OCI-LY7 (cell line): ENCODE measurements around the gene MAN1C1. TPM values are rescaled to one million over a fixed set of nuclear protein-coding genes. Genes with fewer than 3 reads are reported as not detected.

Experiments used
- BruUV-seq: library from RNA; stranded (reverse); fragments of 400-500 nt; replicated peaks from 2 replicates; lab custom pipeline; 2021; lab: Mats Ljungman, UMichigan
- CTCF ChIA-PET: fragments of 300-600 bp; sonication (Branson Sonifier 250); formaldehyde crosslinking; loops from one replicate; lab custom pipeline; 2022; ENCODE audit warnings: antibody characterized with exemption; ENCODE audit not compliant: unreplicated experiment; lab: Charles Lee
- POLR2A ChIA-PET: fragments of 300-600 bp; sonication (Branson Sonifier 250); formaldehyde crosslinking; loops from one replicate; lab custom pipeline; 2022; ENCODE audit warnings: antibody characterized with exemption; lab: Charles Lee
- DNase-seq: peaks from one replicate; pipeline ENCODE4 v3.0.0-alpha.2; 2015; ENCODE audit warnings: low spot score
- H2AFZ ChIP-seq: fragments of 200-600 bp; sonication (generic), shearing (Covaris generic); 2 replicates; pipeline ENCODE4 v1.6.1; 2014; ENCODE audit warnings: mild to moderate bottlenecking, antibody characterized with exemption, low read length, moderate library complexity
- H3K27ac ChIP-seq: fragments of 200-600 bp; sonication (generic); 2 replicates; pipeline ENCODE4 v1.5.1; 2014; ENCODE audit warnings: mixed run types, low read depth, mild to moderate bottlenecking, moderate library complexity, low read length, inconsistent platforms; ENCODE audit not compliant: poor library complexity, severe bottlenecking
- H3K36me3 ChIP-seq: fragments of 200-600 bp; sonication (generic); 2 replicates; pipeline ENCODE4 v1.6.1; 2014; ENCODE audit warnings: mild to moderate bottlenecking, antibody characterized with exemption, low read length, moderate library complexity, mixed read lengths; ENCODE audit not compliant: insufficient read depth
- H3K4me1 ChIP-seq: fragments of 200-600 bp; sonication (generic); 2 replicates; pipeline ENCODE4 v1.5.1; 2014; ENCODE audit warnings: mild to moderate bottlenecking, low read length; ENCODE audit not compliant: insufficient read depth, poor library complexity, severe bottlenecking
- H3K4me2 ChIP-seq: fragments of 200-600 bp; sonication (generic); 2 replicates; pipeline ENCODE4 v1.6.1; 2014; ENCODE audit warnings: mild to moderate bottlenecking, low read length
- H3K4me3 ChIP-seq: fragments of 200-600 bp; sonication (generic); 2 replicates; pipeline ENCODE4 v1.5.1; 2014; ENCODE audit warnings: mild to moderate bottlenecking, low read depth, low read length; ENCODE audit not compliant: poor library complexity, severe bottlenecking
- H3K79me2 ChIP-seq: fragments of 200-600 bp; sonication (generic); 2 replicates; pipeline ENCODE4 v1.6.1; 2016; ENCODE audit warnings: low read depth, mild to moderate bottlenecking, low read length, moderate library complexity, mixed read lengths; ENCODE audit not compliant: insufficient read depth
- H3K9me2 ChIP-seq: fragments of 200-600 bp; sonication (generic); 2 replicates; pipeline ENCODE4 v1.6.1; 2016; ENCODE audit warnings: mild to moderate bottlenecking, low read length, mixed read lengths; ENCODE audit not compliant: insufficient read depth
- H3K9me3 ChIP-seq: fragments of 200-600 bp; sonication (generic); 2 replicates; pipeline ENCODE4 v1.6.1; 2014; ENCODE audit warnings: mild to moderate bottlenecking, mixed run types, low read length, mixed read lengths
- H4K20me1 ChIP-seq: fragments of 200-600 bp; sonication (generic); 2 replicates; pipeline ENCODE4 v1.6.1; 2014; ENCODE audit warnings: mild to moderate bottlenecking, antibody characterized with exemption, low read length, moderate library complexity, mixed read lengths; ENCODE audit not compliant: insufficient read depth
- EZH2phosphoT487 ChIP-seq: fragments of 200-600 bp; sonication (generic); IDR thresholded peaks from 2 replicates; pipeline ENCODE4 v1.6.1; 2018; ENCODE audit warnings: low read depth, borderline replicate concordance, mild to moderate bottlenecking, mixed run types, antibody characterized with exemption, low read length, moderate library complexity, mixed read lengths
- intact Hi-C: fragments of 100-400 bp; cut with micrococcal nuclease; formaldehyde crosslinking; loops from one replicate; pipeline ENCODE4 v1.10.0; 2022; ENCODE audit not compliant: unreplicated experiment
- total RNA-seq, 2 experiments: library from RNA; depleted of rRNA in 1 of 2; stranded (reverse); fragments of >200 nt in 1 of 2; shearing (Covaris generic) in 1 of 2; gene quantifications; 2 replicates each; pipeline ENCODE4 v1.2.3, GENCODE V29; 2014 to 2022
- TF ChIP-seq, protein P1 (sequence below): fragments of 200-600 bp; sonication (generic); conservative IDR thresholded peaks from 2 replicates; pipeline ENCODE4 v1.5.1; 2014; ENCODE audit warnings: mild to moderate bottlenecking, antibody characterized with exemption, low read length, moderate library complexity, mixed read lengths

The MAN1C1 gene
- total RNA-seq, 2 experiments from 2014 or later, result 3.0 to 4.9 TPM

DNA sequence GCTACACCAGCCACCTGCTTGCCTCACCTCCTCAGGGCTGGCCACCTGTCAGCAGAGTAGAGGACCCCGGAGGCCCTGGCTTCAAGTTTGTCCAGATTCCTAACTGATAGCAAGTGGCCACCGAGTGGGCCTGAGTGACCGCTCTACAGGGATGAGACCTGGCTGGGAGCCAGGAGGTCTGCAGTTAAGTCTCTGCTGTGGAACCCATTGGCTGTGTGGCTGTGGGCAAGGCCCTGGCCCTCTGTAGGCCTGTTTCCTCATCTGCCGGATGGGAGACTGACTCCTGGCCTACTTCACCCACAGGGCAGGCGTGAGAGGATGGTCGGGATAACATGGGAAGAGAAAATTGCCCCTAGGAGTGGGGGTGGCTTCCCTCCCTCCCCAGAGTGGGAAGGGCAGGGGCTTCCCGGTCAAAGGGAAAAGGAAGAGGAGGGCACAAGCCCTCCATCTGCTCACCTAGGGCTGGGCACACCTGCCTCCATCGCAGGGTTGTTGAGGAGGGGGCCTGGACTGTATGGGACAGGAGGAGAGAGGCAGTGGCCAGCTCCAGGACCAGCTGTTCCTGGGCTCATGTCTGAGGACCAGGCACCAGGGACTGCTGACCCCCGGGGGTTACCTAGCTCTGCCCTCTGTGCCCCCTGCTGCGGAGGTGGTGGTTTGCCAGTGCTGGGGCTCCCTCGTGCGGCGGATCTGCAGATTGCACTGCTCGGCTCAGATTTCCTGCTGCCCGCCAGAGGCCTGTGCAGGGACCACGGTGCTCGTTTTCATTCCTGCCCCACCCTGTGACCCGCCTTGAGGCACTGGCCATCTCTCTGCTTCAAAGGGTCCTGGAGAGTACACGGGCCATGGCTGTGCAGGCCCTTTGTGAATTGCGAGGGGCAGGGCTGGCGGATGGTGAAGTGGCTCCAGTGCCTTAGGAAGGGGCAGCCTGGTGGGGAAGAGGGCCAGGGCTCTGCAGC, 194.0 kb downstream of the MAN1C1 start:
- ChIA-PET CTCF (interaction anchor here (0.6 to 1.7 kb wide), 7 partner anchors 10 to 290 kb away, joined by 3 to 7 read pairs (median 4); partner anchors contain the start of gene SELENON), POLR2A (interaction anchor here (0.5 to 1.4 kb wide), 4 partner anchors 9 to 290 kb away, joined by 3 to 6 read pairs (median 4); partner anchors contain the start of genes MTFR1L and SELENON)
- Histone ChIP-seq H3K27ac (peak overlapping the region; percentile 43), H3K4me2 (peak overlapping the region; percentile 61), H3K9me2 (no peaks in the 10 kb centered on the region), H4K20me1 (no peaks in the 10 kb centered on the region), H3K79me2 (no peaks in the 10 kb centered on the region), H3K4me3 (no peak overlapping the region), H3K36me3 (no peaks in the 10 kb centered on the region), H3K9me3 (no peaks in the 10 kb centered on the region), H2AFZ (peak overlapping the region; percentile 52; the same call in 1 of the 2 replicates), H3K4me1 (peaks cover 21% of the 10 kb centered on the region)
- BruUV-seq, result no TSS peak
- DNase-seq, result peak; percentile 76
- TF ChIP-seq, protein P1, sequence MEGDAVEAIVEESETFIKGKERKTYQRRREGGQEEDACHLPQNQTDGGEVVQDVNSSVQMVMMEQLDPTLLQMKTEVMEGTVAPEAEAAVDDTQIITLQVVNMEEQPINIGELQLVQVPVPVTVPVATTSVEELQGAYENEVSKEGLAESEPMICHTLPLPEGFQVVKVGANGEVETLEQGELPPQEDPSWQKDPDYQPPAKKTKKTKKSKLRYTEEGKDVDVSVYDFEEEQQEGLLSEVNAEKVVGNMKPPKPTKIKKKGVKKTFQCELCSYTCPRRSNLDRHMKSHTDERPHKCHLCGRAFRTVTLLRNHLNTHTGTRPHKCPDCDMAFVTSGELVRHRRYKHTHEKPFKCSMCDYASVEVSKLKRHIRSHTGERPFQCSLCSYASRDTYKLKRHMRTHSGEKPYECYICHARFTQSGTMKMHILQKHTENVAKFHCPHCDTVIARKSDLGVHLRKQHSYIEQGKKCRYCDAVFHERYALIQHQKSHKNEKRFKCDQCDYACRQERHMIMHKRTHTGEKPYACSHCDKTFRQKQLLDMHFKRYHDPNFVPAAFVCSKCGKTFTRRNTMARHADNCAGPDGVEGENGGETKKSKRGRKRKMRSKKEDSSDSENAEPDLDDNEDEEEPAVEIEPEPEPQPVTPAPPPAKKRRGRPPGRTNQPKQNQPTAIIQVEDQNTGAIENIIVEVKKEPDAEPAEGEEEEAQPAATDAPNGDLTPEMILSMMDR, result peak; percentile 94
- TF ChIP-seq EZH2phosphoT487, result no peak
- intact Hi-C loops, result loop anchor here (1.0 to 5.0 kb wide), 4 partner anchors 193 to 306 kb away; partner anchors contain the start of gene MAN1C1

DNA sequence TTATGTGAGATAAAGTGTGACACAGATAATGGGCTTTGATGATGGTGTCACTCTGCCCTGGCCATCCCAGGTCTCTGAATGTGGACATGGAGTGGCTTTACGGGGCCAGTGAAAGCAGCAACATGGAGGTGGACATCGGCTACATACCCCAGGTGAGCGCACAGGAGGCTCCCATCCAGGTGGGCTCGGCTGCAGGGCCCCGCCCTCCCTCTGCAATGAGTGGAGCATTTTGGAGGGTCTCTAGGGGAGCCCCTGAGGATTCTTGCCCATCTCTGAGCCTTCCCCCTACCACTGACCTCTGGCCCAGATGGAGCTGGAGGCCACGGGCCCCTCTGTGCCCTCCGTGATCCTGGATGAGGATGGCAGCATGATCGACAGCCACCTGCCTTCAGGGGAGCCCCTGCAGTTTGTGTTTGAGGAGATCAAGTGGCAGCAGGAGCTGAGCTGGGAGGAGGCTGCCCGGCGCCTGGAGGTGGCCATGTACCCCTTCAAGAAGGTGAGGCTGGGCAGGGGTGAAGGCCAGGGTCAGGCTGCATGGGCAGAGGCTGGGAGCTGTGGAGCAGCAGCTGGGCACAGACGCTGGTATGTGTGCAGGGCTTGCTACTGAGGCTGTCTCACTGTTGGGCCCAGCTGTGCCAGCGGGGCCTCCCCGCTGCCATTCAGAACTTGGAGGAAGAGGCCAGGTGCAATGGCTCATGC, 194.9 kb downstream of the MAN1C1 start:
- ChIA-PET CTCF (interaction anchor here (1.0 kb wide), 1 partner anchor 11 kb away, joined by 5 read pairs; the partner anchor contains the start of gene SELENON), POLR2A (interaction anchor here (0.5 to 1.1 kb wide), 2 partner anchors 253 to 291 kb away, joined by 3 to 4 read pairs; no protein-coding TSS in a partner anchor)
- Histone ChIP-seq H3K4me3 (no peak overlapping the region), H4K20me1 (no peaks in the 10 kb centered on the region), H3K79me2 (no peaks in the 10 kb centered on the region), H2AFZ (no peak overlapping the region), H3K27ac (no peak overlapping the region), H3K9me2 (no peaks in the 10 kb centered on the region), H3K4me1 (peaks cover 21% of the 10 kb centered on the region), H3K4me2 (no peak overlapping the region), H3K36me3 (no peaks in the 10 kb centered on the region), H3K9me3 (no peaks in the 10 kb centered on the region)
- BruUV-seq, result no TSS peak
- TF ChIP-seq, protein P1, result no peak
- TF ChIP-seq EZH2phosphoT487, result no peak
- intact Hi-C loops, result loop anchor here (5.0 kb wide), 2 partner anchors 194 to 289 kb away; partner anchors contain the start of gene MAN1C1
- no peak for DNase-seq
